ENCODE data around the gene CEP41. TPM values are rescaled to one million over a fixed set of nuclear protein-coding genes. Genes with fewer than 3 reads are reported as not detected.
A peak's percentile ranks its signal among the peaks of the same experiment; 100 is the strongest.
"Not testable (repeated sequence)": the region's sequence is repeated elsewhere in the genome, so short reads cannot be mapped to it uniquely, and the experiment has no call there.

The CEP41 gene
- total RNA-seq, 2 experiments from 2014 or later = 16.0 to 18.2 TPM

DNA sequence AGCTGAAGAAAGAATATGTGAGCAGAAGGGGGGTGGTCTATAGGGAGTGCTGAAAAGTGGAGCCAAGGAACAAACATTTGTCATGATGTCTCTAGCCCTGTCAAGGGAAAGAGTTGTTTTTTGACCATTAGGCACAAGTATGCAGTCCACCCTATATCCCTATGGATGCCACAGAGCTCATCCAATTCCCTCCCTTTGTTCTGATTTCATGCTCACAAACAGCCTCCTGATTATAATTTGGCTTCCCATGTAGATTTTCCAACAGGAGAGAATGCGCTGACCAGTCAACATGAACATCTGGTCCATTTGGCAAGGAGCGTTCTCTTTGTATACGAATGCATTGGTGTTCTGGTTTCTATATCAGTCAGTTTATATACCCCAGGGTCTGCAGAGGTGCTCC, 12.1 kb upstream of the CEP41 start:
- H3K27me3 Mint-ChIP-seq (ENCODE audit: low read depth) = no peaks in the 10 kb centered on the region
- CTCF ChIA-PET = interaction anchor here (0.6 to 1.7 kb wide), 3 partner anchors 51 to 305 kb away, joined by 5 to 7 read pairs (median 5); no protein-coding TSS in a partner anchor
- DNase-seq = no peak
- H3K36me3 Mint-ChIP-seq (ENCODE audit: low read depth) = peaks cover 1% of the 10 kb centered on the region
- peaks cover 3% of the 10 kb centered on the region for H3K4me1 Mint-ChIP-seq (ENCODE audit: low read depth)
- intact Hi-C loops (cut with micrococcal nuclease) = no loop called here
- no peak overlapping the region for H3K4me3 Mint-ChIP-seq
- H3K27ac Mint-ChIP-seq = no peak overlapping the region
- H3K9me3 Mint-ChIP-seq = peaks cover 2% of the 10 kb centered on the region

DNA sequence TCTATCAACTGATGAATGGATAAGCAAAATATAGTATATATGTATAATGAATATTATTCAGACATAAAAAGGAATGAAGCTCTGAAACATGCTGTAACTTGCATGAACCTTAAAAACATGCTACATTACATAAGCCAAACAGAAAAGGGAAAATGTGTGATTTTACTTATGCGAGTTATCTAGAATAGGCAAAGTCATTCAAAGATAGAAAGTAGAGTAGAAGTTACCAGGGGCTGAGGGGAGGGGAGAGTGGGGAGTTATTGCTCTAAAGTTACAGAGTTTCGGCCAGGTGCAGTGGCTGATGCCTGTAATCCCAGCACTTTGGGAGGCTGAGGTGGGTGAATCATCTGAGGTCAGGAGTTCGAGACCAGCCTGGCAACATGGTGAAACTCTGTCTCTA, 10.5 kb upstream of the CEP41 start:
- H3K4me3 Mint-ChIP-seq; H3K9me3 Mint-ChIP-seq; H3K27me3 Mint-ChIP-seq (ENCODE audit: low read depth); intact Hi-C loops (cut with micrococcal nuclease); H3K4me1 Mint-ChIP-seq (ENCODE audit: low read depth); CTCF ChIA-PET; H3K36me3 Mint-ChIP-seq (ENCODE audit: low read depth); H3K27ac Mint-ChIP-seq; DNase-seq: not testable (repeated sequence)

- peaks cover 29% of the 10 kb centered on the region for H3K4me1 Mint-ChIP-seq (ENCODE audit: low read depth)
- DNase-seq = peak; percentile 20
- H3K36me3 Mint-ChIP-seq (ENCODE audit: low read depth) = peaks cover 1% of the 10 kb centered on the region
- H3K9me3 Mint-ChIP-seq = peaks cover 2% of the 10 kb centered on the region
- CTCF ChIA-PET = interaction anchor here (0.7 to 0.9 kb wide), 2 partner anchors 43 to 230 kb away, joined by 3 read pairs; no protein-coding TSS in a partner anchor
- intact Hi-C loops (cut with micrococcal nuclease) = loop anchor here (1.0 to 10.0 kb wide), 2 partner anchors 169 to 491 kb away; partner anchors contain the start of gene UBE2H
- peak overlapping the region; percentile 10 for H3K27ac Mint-ChIP-seq
- H3K27me3 Mint-ChIP-seq (ENCODE audit: low read depth) = no peaks in the 10 kb centered on the region
- H3K4me3 Mint-ChIP-seq = no peak overlapping the region
Observed at GRCh38 chr7:130446259-130446658, 5.4 kb upstream of the CEP41 start.

DNA sequence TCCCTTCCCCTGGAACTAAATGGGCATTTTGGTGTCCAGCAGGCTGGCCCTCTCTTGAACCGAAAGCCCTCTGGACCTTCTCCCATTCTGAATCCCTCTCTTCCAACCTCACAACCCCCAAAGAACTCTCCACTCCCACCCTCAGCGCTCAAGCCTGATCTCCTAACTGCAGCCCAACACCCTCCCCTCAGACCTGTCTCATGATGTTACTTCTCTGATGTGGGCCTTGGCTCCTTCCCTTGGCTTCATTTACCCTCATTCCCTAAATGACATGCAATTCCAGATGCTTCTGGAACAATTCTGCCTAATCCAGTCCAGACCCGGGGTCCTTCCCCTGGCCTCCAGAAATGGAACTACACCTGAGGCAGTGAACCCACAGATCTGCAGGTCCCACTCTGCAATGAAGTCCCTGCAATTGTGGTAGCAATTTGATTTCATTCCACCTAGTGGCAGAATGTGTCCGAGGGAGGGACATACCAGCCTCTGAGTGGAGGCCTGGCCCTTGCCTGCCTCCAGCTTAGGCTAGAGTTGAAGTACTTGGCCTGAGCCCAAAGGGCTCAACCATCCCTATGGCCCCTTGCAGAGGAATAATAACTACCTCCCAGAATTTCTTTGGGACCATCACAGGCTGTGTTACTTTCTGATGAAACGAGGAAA, 4.1 kb upstream of the CEP41 start:
- CTCF ChIA-PET = interaction anchor here (0.6 kb wide), 1 partner anchor 1971 kb away, joined by 4 read pairs; no protein-coding TSS in a partner anchor
- no peaks in the 10 kb centered on the region for H3K27me3 Mint-ChIP-seq (ENCODE audit: low read depth)
- peaks cover 31% of the 10 kb centered on the region for H3K4me1 Mint-ChIP-seq (ENCODE audit: low read depth)
- DNase-seq = no peak
- H3K9me3 Mint-ChIP-seq = peaks cover 2% of the 10 kb centered on the region
- intact Hi-C loops (cut with micrococcal nuclease) = loop anchor here (5.0 to 10.0 kb wide), 6 partner anchors 42 to 662 kb away; partner anchors contain the start of genes KLHDC10 and UBE2H
- H3K4me3 Mint-ChIP-seq = no peak overlapping the region
- H3K36me3 Mint-ChIP-seq (ENCODE audit: low read depth) = peaks cover 3% of the 10 kb centered on the region
- H3K27ac Mint-ChIP-seq = no peak overlapping the region

- H3K4me3 Mint-ChIP-seq = no peak overlapping the region
- H3K27ac Mint-ChIP-seq = no peak overlapping the region
- intact Hi-C loops (cut with micrococcal nuclease) = loop anchor here (5.0 to 10.0 kb wide), 6 partner anchors 43 to 663 kb away; partner anchors contain the start of genes KLHDC10 and UBE2H
- CTCF ChIA-PET = no interaction called here
- H3K9me3 Mint-ChIP-seq = peaks cover 2% of the 10 kb centered on the region
- peaks cover 3% of the 10 kb centered on the region for H3K36me3 Mint-ChIP-seq (ENCODE audit: low read depth)
- no peak for DNase-seq
- H3K4me1 Mint-ChIP-seq (ENCODE audit: low read depth) = peaks cover 37% of the 10 kb centered on the region
- H3K27me3 Mint-ChIP-seq (ENCODE audit: low read depth) = no peaks in the 10 kb centered on the region
Observed at GRCh38 chr7:130444234-130444633, 3.4 kb upstream of the CEP41 start.

DNA sequence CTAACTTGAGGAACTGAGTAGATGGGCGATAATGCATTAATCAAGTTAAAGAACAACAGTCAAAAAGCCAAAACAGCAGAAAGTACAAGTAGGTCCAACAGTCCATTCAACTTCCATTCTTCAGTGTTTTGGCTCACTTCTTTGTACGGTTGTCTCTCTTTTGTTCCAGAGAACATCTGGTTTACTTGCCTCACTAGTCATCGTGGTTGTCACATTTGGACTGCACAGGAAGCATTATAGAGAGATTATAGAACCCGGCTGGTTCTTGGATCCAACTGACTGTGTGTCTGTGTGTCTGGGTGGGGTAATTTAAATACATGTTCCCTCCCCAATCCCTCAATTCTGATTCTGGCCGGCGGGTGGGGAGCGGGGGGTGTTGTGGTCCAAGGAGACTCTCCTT, 1.8 kb upstream of the CEP41 start:
- H3K36me3 Mint-ChIP-seq (ENCODE audit: low read depth) = peaks cover 2% of the 10 kb centered on the region
- CTCF ChIA-PET = interaction anchor here (0.6 kb wide), 1 partner anchor 391 kb away, joined by 3 read pairs; no protein-coding TSS in a partner anchor
- intact Hi-C loops (cut with micrococcal nuclease) = loop anchor here (5.0 to 10.0 kb wide), 6 partner anchors 45 to 665 kb away; partner anchors contain the start of genes KLHDC10 and UBE2H
- DNase-seq = no peak
- H3K27me3 Mint-ChIP-seq (ENCODE audit: low read depth) = no peaks in the 10 kb centered on the region
- H3K4me1 Mint-ChIP-seq (ENCODE audit: low read depth) = peaks cover 47% of the 10 kb centered on the region
- no peak overlapping the region for H3K4me3 Mint-ChIP-seq
- no peak overlapping the region for H3K27ac Mint-ChIP-seq
- H3K9me3 Mint-ChIP-seq = peaks cover 2% of the 10 kb centered on the region

- Mint-ChIP-seq H3K9me3 (peaks cover 2% of the 10 kb centered on the region), H3K4me1 (ENCODE audit: low read depth) (peaks cover 52% of the 10 kb centered on the region), H3K27ac (peak overlapping the region; percentile 98), H3K36me3 (ENCODE audit: low read depth) (peaks cover 6% of the 10 kb centered on the region), H3K4me3 (peak overlapping the region; percentile 98), H3K27me3 (ENCODE audit: low read depth) (no peaks in the 10 kb centered on the region)
- intact Hi-C loops (cut with micrococcal nuclease) = loop anchor here (1.0 to 10.0 kb wide), 11 partner anchors 8 to 666 kb away; partner anchors contain the start of genes KLHDC10, TMEM209, UBE2H and ZC3HC1
- DNase-seq = no peak
- CTCF ChIA-PET = interaction anchor here (0.6 to 1.6 kb wide), 4 partner anchors 18 to 197 kb away, joined by 3 to 5 read pairs (median 3); no protein-coding TSS in a partner anchor
Observed at GRCh38 chr7:130441408-130441869, 623 bp upstream of the CEP41 start.

- DNase-seq = no peak
- Mint-ChIP-seq H3K36me3 (ENCODE audit: low read depth) (peaks cover 6% of the 10 kb centered on the region), H3K4me1 (ENCODE audit: low read depth) (peaks cover 44% of the 10 kb centered on the region), H3K27ac (no peak overlapping the region), H3K4me3 (no peak overlapping the region), H3K9me3 (peaks cover 2% of the 10 kb centered on the region), H3K27me3 (ENCODE audit: low read depth) (no peaks in the 10 kb centered on the region)
- CTCF ChIA-PET = interaction anchor here (0.7 kb wide), 1 partner anchor 452 kb away, joined by 3 read pairs; no protein-coding TSS in a partner anchor
- intact Hi-C loops (cut with micrococcal nuclease) = no loop called here
Observed at GRCh38 chr7:130436253-130436652, 4.6 kb downstream of the CEP41 start.

DNA sequence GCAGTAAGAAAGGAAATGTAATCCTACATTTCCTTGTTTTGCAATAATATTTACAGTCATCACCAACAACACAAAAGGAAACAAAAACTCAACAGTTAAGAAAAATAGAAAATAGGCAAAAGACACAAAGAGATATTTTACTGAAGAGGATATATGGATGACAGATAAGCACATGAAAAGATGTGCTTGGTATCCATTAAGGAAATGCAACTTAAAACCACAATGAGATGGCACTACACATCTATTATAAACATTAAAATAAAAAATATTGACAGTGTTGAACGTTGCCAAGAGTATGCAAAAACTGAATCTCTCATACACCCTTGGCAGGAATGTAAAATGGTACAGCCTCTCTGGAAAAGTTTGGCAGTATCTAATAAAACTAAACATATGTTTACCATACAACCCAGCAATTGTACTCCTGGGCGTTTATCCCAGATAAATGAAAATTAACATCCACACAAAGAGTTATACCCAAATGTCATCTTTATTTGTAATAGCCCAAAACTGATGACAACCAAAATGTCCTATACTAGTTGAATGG, 5.4 kb downstream of the CEP41 start:
- Mint-ChIP-seq H3K9me3 (peaks cover 2% of the 10 kb centered on the region), H3K4me1 (ENCODE audit: low read depth) (peaks cover 42% of the 10 kb centered on the region), H3K36me3 (ENCODE audit: low read depth) (peaks cover 4% of the 10 kb centered on the region), H3K27me3 (ENCODE audit: low read depth) (no peaks in the 10 kb centered on the region), H3K4me3 (no peak overlapping the region), H3K27ac (no peak overlapping the region)
- DNase-seq = no peak
- intact Hi-C loops (cut with micrococcal nuclease) = loop anchor here (1.0 kb wide), 1 partner anchor 8 kb away; no protein-coding TSS in a partner anchor
- CTCF ChIA-PET = no interaction called here

DNA sequence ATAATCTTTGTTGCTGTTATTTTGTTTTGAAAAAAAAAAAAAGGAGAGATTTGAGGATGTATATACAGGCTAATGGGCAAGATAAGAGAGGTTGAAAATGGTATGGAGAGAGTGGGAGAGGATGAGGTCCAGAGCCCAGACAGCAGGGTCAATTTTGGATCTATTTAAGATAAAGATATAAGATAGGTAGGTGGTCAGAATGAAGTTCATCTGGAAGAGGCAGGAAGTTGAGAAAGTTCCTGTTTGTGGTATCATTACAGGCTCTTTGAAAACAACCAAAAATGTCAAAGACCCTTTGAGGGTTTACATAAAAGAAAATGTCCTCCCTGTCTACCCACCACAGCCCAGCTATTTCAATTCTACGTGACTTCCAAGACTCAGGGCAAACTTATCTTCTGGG, 7.5 kb downstream of the CEP41 start:
- no peak for DNase-seq
- H3K4me3 Mint-ChIP-seq = no peak overlapping the region
- peaks cover 8% of the 10 kb centered on the region for H3K36me3 Mint-ChIP-seq (ENCODE audit: low read depth)
- CTCF ChIA-PET = no interaction called here
- no peak overlapping the region for H3K27ac Mint-ChIP-seq
- H3K9me3 Mint-ChIP-seq = no peaks in the 10 kb centered on the region
- peaks cover 29% of the 10 kb centered on the region for H3K4me1 Mint-ChIP-seq (ENCODE audit: low read depth)
- H3K27me3 Mint-ChIP-seq (ENCODE audit: low read depth) = no peaks in the 10 kb centered on the region
- intact Hi-C loops (cut with micrococcal nuclease) = loop anchor here (1.0 kb wide), 1 partner anchor 8 kb away; the partner anchor contains the start of gene CEP41

- peaks cover 27% of the 10 kb centered on the region for H3K4me1 Mint-ChIP-seq (ENCODE audit: low read depth)
- no peak overlapping the region for H3K4me3 Mint-ChIP-seq
- no peaks in the 10 kb centered on the region for H3K27me3 Mint-ChIP-seq (ENCODE audit: low read depth)
- H3K36me3 Mint-ChIP-seq (ENCODE audit: low read depth) = peaks cover 8% of the 10 kb centered on the region
- intact Hi-C loops (cut with micrococcal nuclease) = loop anchor here (1.0 kb wide), 1 partner anchor 8 kb away; the partner anchor contains the start of gene CEP41
- CTCF ChIA-PET = interaction anchor here (0.6 kb wide), 1 partner anchor 41 kb away, joined by 3 read pairs; no protein-coding TSS in a partner anchor
- H3K9me3 Mint-ChIP-seq = no peaks in the 10 kb centered on the region
- no peak overlapping the region for H3K27ac Mint-ChIP-seq
- DNase-seq = no peak
Observed at GRCh38 chr7:130432886-130433285, 7.9 kb downstream of the CEP41 start.
